Progenitor cell of endocrine pancreas (in vitro differentiated cells): Measurements from ENCODE around the gene PROCA1. TPM values are rescaled to one million over a fixed set of nuclear protein-coding genes. Genes with fewer than 3 reads are reported as not detected.
A peak's percentile ranks its signal among the peaks of the same experiment; 100 is the strongest.

ENCODE experiments used
- DNase-seq: peaks from one replicate; pipeline ENCODE4 v3.0.0; 2021; ENCODE audit warnings: low spot score; ENCODE audit not compliant: unreplicated experiment
- H3K27ac Mint-ChIP-seq: 2 replicates; pipeline ENCODE4 v1.8.0; 2021; ENCODE audit warnings: mild to moderate bottlenecking, moderate library complexity, mixed read lengths
- H3K27me3 Mint-ChIP-seq: 2 replicates; pipeline ENCODE4 v1.8.0; 2021; ENCODE audit warnings: mixed read lengths
- H3K36me3 Mint-ChIP-seq: 2 replicates; pipeline ENCODE4 v1.8.0; 2022; ENCODE audit warnings: mixed read lengths; ENCODE audit not compliant: insufficient read depth
- H3K4me1 Mint-ChIP-seq: 2 replicates; pipeline ENCODE4 v1.8.0; 2021; ENCODE audit warnings: low read depth, mixed read lengths
- H3K4me3 Mint-ChIP-seq: 2 replicates; pipeline ENCODE4 v1.8.0; 2021; ENCODE audit warnings: low read depth, mild to moderate bottlenecking, moderate library complexity, mixed read lengths
- H3K9me3 Mint-ChIP-seq: 2 replicates; pipeline ENCODE4 v1.8.0; 2021; ENCODE audit warnings: low read depth, mixed read lengths
- total RNA-seq: library from RNA; stranded (reverse); gene quantifications from 2 replicates; pipeline ENCODE4 v1.2.1, GENCODE V29; 2021
- TF ChIP-seq, protein P1 (sequence below): fragments of 200-600 bp; sonication (generic); IDR thresholded peaks from one replicate; pipeline ENCODE4 v1.5.0; 2021; ENCODE audit warnings: antibody characterized with exemption, mild to moderate bottlenecking; ENCODE audit not compliant: unreplicated experiment

Gene PROCA1
- total RNA-seq, 1 donor from 2014 or later = 16.3 TPM

DNA sequence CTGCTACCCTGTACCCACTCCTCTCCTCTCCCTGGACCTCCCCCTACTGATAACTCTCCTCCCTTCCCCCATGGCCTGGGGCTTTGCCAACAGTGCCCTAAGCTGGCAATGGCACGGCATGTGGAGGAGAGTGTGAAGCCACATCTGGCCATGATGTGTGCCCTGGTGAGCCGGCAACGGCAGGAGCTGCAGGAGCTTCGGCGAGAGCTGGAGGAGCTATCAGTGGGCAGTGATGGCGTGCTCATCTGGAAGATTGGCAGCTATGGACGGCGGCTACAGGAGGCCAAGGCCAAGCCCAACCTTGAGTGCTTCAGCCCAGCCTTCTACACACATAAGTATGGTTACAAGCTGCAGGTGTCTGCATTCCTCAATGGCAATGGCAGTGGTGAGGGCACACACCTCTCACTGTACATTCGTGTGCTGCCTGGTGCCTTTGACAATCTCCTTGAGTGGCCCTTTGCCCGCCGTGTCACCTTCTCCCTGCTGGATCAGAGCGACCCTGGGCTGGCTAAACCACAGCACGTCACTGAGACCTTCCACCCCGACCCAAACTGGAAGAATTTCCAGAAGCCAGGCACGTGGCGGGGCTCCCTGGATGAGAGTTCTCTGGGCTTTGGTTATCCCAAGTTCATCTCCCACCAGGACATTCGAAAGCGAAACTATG is 37.3 kb upstream of the PROCA1 start:
- peaks cover 25% of the 10 kb centered on the region for H3K4me1 Mint-ChIP-seq
- H3K36me3 Mint-ChIP-seq = peaks cover 12% of the 10 kb centered on the region
- DNase-seq = no peak
- TF ChIP-seq, protein P1, sequence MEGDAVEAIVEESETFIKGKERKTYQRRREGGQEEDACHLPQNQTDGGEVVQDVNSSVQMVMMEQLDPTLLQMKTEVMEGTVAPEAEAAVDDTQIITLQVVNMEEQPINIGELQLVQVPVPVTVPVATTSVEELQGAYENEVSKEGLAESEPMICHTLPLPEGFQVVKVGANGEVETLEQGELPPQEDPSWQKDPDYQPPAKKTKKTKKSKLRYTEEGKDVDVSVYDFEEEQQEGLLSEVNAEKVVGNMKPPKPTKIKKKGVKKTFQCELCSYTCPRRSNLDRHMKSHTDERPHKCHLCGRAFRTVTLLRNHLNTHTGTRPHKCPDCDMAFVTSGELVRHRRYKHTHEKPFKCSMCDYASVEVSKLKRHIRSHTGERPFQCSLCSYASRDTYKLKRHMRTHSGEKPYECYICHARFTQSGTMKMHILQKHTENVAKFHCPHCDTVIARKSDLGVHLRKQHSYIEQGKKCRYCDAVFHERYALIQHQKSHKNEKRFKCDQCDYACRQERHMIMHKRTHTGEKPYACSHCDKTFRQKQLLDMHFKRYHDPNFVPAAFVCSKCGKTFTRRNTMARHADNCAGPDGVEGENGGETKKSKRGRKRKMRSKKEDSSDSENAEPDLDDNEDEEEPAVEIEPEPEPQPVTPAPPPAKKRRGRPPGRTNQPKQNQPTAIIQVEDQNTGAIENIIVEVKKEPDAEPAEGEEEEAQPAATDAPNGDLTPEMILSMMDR = no peak
- H3K9me3 Mint-ChIP-seq = no peaks in the 10 kb centered on the region
- no peaks in the 10 kb centered on the region for H3K27me3 Mint-ChIP-seq
- H3K4me3 Mint-ChIP-seq = no peak overlapping the region
- H3K27ac Mint-ChIP-seq = peak overlapping the region; percentile 99

DNA sequence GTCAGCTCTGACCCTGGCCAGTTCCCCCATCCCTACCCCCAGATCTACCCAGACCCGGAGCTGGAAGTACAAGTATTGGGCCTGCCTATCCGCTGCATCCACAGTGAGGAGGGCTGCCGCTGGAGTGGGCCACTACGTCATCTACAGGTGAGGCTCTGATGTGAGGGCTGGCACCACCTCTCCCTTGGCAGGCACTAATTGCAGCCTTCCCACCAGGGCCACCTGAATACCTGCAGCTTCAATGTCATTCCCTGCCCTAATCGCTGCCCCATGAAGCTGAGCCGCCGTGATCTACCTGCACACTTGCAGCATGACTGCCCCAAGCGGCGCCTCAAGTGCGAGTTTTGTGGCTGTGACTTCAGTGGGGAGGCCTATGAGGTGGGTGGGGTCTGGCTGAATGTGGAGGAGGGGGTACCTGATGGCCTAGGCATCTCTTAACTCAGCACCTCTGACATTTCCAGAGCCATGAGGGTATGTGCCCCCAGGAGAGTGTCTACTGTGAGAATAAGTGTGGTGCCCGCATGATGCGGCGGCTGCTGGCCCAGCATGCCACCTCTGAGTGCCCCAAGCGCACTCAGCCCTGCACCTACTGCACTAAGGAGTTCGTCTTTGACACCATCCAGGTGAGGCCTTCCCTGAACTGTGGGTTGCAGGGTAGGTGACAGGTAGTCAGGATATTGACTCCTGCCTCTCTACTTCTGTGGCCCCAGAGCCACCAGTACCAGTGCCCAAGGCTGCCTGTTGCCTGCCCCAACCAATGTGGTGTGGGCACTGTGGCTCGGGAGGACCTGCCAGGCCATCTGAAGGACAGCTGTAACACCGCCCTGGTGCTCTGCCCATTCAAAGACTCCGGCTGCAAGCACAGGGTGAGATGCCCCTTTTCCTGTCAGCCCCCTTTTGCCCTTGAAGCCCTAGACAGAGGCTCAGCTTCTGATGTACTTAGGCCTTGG is 36.4 kb upstream of the PROCA1 start:
- DNase-seq = no peak
- Mint-ChIP-seq H3K27me3 (no peaks in the 10 kb centered on the region), H3K9me3 (no peaks in the 10 kb centered on the region), H3K36me3 (peaks cover 12% of the 10 kb centered on the region), H3K27ac (peak overlapping the region; percentile 99), H3K4me1 (peaks cover 27% of the 10 kb centered on the region), H3K4me3 (no peak overlapping the region)
- TF ChIP-seq, protein P1 = no peak

DNA sequence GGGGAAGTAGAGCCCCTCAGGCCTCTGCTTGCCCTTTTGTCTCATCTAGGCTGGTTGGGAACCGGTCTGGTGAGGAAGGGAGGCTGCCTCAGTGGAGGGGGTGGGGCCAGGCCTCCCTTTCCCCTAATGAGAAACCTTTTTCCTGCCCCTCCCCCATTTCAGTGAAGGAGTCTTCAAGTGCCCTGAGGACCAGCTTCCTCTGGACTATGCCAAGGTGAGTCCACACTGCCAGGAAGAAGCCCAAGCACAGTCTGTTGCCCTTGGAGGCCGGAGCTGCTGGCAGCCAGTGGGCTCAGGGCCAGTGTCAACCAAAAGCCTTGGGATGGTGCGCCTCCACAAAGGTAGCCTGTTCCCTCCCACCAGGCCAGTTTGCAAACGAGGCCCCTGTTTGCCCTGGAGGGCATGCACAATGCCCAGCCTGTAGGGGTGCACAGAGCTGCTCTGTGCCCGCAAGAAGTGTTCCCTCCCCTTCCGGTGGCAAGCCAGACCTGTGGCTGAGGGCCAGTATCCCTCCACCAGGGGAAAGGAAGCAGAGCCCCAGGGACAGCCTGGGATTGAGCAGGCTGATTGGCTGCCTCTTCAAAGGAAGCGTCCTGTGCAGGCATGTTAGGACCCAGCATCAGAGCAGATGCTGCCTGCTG is 35.5 kb upstream of the PROCA1 start:
- Mint-ChIP-seq H3K4me1 (peaks cover 28% of the 10 kb centered on the region), H3K4me3 (peak overlapping the region; percentile 91), H3K27ac (peak overlapping the region; percentile 99), H3K36me3 (peaks cover 10% of the 10 kb centered on the region), H3K27me3 (no peaks in the 10 kb centered on the region), H3K9me3 (no peaks in the 10 kb centered on the region)
- DNase-seq = no peak
- TF ChIP-seq, protein P1 = no peak

DNA sequence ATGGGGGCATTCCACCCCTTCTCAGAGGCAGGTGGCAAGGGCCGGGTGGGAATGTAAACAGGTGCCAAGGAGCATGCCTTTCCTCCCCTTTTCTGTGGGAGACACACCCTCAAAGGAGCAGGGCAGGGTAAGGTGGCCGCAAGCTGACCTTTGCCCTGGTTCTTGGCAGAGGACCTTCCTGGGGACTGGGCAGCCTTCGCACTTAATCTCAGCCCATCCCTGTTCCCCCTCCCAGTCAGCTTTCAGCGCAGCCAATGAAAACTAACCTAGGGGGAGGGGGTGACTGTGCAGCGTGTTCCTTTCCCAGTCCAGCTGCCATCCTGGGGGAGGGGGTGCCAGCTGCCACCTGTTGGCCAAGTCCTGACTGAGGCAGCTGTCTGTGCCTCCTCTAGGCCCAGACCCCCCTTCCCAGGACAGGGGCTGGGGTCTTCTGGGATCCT is 34.9 kb upstream of the PROCA1 start:
- H3K27me3 Mint-ChIP-seq = no peaks in the 10 kb centered on the region
- no peak for DNase-seq
- no peaks in the 10 kb centered on the region for H3K9me3 Mint-ChIP-seq
- H3K36me3 Mint-ChIP-seq = peaks cover 10% of the 10 kb centered on the region
- peaks cover 28% of the 10 kb centered on the region for H3K4me1 Mint-ChIP-seq
- H3K4me3 Mint-ChIP-seq = peak overlapping the region; percentile 91
- TF ChIP-seq, protein P1 = no peak
- H3K27ac Mint-ChIP-seq = peak overlapping the region; percentile 99
